ENCODE results near the gene PDE4D. TPM values are rescaled to one million over a fixed set of nuclear protein-coding genes. Genes with fewer than 3 reads are reported as not detected.
A peak's percentile ranks its signal among the peaks of the same experiment; 100 is the strongest.

Gene PDE4D
- total RNA-seq, 1 donor from 2014 or later = 41.0 TPM

DNA sequence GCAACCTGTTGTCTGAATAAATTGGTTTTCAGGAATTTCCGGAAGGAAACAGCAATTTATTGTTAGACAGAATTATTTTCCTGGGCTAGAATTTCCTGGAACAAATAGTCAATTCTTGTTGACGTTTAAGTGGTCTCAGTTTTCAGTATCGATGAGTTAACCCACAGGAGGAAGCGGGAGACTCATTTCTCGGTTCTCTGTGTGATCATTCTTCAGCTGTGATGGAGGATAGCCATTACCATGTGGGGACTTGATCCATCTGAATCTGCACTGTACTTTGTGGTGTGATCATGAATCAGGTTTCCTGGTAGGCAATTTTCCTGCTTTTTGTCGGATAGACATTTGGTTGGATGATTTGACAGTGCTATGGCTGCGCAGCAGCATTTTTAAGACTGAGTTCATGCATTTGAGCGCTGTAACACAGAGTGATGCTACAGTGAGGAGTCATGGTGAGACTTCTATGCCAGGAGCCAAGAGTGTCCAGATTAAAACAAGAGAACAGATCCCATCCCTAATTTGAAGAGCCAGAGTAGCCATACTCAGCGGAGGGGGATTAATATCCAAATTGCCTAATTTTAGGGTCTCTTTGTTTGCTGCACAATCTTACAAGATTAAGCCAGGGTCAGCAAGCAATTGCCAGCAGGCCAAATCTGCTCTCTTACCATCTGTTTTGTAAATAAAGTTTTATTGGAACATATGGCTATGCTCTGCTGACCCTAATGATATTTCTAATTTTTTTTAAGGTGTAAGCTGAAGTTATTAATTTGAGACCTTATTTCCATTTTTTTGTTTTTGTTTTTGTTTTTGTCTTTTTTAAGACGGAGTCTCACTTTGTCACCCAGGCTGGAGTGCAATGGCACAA, 954.7 kb downstream of the PDE4D start:
- DNase-seq = no peak

GRCh38 chr5:58937031-58937681, 956.4 kb downstream of the PDE4D start:
- no peak for DNase-seq

DNA sequence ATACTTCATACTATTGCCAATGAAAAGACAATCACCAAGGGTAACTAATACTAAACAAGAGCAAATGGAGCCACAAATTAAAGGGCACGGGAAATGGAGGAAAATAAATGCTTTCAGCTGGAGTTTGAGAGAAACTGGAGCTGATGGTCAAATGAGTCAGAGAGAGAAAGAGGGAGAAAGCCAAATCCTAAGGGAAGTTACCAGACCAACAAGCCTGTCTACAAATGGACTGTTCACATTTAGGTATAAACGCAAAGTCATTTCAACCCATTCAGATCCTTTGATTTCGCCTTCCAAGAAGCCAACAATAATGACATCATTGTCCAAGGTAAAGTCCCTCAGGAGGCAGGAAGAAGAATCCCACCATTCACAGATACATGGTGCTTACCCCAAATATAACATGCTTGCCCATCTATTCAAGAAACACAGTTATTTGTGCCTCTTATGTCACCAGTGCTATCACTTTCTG, 958.9 kb downstream of the PDE4D start:
- peak; percentile 47 for DNase-seq

DNA sequence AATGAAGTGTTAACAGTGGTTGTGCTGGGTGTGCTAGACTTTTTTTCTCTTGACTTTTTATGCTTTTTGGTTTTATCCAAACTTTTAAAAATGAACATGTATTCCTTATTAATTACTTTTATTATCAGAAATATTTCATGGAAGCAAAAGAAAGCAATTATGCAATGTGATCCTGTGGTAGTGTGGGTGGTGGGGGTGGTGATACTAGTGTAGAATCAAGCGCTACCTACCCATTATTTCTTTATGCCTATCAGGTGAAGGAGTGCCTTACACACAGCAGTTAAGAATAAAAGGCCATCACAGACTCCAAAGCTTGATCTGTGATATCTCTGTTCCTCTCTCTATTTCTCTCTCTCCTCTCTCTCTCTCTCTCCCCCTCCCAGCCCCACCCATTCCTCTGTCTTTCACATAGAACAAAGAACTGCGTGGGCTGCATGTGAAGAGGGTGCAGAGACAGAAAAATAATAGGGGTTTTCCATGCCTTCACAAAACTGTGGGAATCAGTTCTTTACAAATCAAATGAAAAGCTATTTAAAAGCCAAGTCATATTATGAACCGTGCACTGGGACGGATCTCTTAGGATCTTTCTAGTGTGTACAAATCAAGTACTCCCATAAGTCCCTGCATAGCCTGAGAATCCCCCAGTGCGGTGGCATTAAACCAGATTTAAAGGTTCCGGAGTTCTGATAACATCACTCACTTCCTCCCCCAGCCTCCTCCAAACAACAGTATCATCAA, 959.5 kb downstream of the PDE4D start:
- no peak for DNase-seq

GRCh38 chr5:58932057-58932612, 961.4 kb downstream of the PDE4D start:
- no peak for DNase-seq

DNA sequence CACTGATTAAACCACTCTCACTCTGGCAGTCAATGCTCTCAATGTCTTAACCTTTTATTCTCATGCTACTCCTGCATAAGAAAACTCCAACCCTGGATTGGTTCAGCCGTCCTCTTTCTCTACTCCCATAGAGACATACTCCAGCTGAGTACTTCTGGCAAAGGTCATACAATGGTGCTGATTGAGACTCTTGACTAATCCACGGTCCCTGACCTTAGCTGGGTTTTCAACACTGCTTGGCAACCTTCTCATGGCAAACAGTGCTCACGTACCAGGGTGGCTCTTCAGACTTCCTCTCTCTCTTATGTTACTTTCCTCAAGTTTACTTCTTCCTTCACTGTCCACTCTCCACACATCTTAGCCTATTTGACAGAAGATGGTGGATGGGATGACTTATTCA, 963.0 kb downstream of the PDE4D start:
- DNase-seq = no peak

- DNase-seq = no peak
Observed at GRCh38 chr5:58929726-58930125, 963.8 kb downstream of the PDE4D start.

- DNase-seq = no peak
Observed at GRCh38 chr5:58927938-58928337, 965.6 kb downstream of the PDE4D start.

DNA sequence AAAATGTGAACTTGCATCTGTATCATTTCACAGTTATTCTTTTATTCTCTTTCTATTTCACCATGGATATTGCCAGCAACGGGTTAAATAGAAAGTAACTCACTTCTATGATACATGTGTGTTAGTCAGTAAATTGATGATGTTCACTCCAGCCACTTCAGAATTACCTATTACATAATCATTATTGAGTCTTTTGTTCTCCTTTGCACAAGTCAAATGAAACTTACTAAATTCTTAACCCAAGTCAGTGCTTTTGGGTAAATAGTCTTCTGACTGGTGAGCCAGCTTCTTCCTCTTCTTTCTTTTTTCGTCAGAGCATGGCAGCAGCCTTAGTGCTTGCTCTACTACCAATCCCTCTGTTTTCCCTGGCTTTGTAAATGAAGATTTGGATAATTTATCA, 966.3 kb downstream of the PDE4D start:
- DNase-seq = no peak

DNA sequence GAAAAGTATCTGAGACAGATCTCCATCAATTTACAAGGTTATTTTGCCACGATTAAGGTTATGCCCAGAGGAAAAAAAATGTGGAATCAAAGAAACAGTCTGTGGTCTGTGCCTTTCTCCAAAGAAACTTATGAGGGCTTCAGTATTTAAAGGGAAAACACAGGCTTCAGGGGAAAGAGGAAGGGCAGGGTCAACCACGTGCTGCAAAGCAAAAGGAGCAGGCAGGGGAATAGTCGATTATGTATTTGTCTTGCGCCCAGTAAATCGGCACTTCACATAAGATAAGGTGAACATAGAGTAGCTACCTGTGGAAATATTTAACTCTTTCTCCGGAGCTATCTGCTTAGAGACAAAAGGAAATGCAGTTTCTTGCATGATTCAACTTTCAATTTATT, 967.0 kb downstream of the PDE4D start:
- DNase-seq = no peak

GRCh38 chr5:58925627-58926540, 967.6 kb downstream of the PDE4D start:
- no peak for DNase-seq

GRCh38 chr5:58924306-58924705, 969.2 kb downstream of the PDE4D start:
- DNase-seq = no peak

DNA sequence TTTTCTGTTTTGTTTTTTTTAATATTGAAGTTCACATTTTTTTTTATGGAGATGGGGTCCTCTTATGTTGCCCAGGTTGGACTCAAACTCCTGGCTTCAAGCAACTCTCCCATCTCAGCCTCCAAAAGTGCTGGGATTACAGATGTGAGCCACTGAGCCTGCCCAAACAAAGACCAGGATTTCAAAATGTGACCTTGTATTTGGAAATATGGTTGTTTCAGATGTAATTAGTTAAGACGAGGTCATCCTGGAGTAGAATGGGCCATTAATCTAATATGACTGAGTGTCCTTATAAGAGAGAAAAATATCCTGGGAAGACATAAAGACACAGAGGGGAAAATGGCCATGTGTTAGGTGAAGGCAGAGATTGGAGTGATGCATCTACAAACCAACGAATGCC, 970.2 kb downstream of the PDE4D start:
- DNase-seq = no peak

DNA sequence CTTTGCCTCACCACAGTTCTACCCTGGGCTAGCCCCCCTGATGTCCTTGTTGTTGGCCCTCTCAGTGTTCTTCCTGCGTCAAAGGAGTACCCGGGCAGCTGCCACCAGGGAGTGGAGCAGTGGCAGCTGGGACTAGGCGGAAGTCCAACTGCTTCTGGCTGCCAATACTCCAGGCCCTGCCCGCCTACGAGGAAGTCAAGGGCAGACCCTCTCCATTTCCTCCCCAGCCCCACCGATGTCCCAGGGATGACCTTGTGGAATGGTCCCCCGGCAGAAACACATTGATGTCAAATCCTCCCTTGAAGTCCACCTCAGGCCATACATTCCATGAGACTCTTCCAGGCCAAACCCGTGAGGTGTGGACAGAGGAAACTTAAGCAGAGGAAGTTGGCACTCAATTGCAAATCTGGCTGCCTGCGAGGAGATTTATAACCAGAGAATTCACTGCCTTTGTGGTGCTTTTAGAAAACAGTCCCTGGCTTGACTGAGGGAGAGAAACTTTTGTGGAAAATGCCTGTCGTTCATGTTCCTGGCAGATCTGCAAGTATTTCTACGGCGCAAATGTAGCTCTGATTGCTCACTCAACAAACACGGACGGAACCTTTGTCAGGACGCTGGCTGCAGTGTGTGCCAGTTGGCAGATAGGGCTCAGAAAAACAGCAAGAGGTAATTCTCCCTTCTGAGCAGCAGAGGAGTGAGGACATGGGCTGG, 970.9 kb downstream of the PDE4D start:
- peak; percentile 38 for DNase-seq

- peak; percentile 62 for DNase-seq
Observed at GRCh38 chr5:58921159-58921558, 972.4 kb downstream of the PDE4D start.

DNA sequence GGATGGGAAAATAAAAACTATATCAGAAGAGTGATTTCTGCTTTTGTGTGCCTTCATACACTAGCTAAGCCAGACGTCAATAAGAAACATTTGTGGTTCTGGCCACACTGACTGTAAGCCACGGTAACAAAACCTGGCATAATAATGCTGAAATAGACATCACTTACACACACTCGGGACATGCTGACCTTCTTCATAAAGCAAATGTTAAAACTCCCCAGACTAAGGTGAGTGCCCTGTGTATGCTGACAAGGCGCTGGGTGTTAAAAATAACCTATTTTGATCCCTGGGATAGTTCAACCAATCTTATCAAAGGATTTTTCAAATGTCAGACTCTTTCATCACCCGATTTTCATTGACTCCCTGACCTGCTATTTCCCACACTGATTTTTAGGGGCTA, 973.7 kb downstream of the PDE4D start:
- DNase-seq = no peak

Measured in dermis blood vessel endothelial cell (primary cell).